Liver (tissue), 3 donors: ENCODE measurements around the gene RBM28.

Experiments
- JUND ChIP-seq, 2 donors: IDR thresholded peaks; 2 replicates each; pipeline ENCODE4 v1.6.1; 2016; ENCODE audit warnings: antibody characterized with exemption in 2 of 2
- TAF1 ChIP-seq: conservative IDR thresholded peaks from 2 replicates; pipeline ENCODE4 v1.6.1; 2016; ENCODE audit warnings: antibody characterized with exemption, mild to moderate bottlenecking
- TF ChIP-seq, protein P1 (sequence below): IDR thresholded peaks from 2 replicates; pipeline ENCODE4 v1.6.1; 2016; ENCODE audit warnings: antibody characterized with exemption
- TF ChIP-seq, protein P2 (sequence below): fragments of 150-350 bp; IDR thresholded peaks from 2 replicates; pipeline ENCODE4 v1.5.1; 2017; ENCODE audit warnings: improper control_type of control experiment, low read depth, low read length; ENCODE audit not compliant: missing input control
- TF ChIP-seq, protein P3 (sequence below): IDR thresholded peaks from 2 replicates; pipeline ENCODE4 v1.6.1; 2016; ENCODE audit warnings: antibody characterized with exemption
- donor health status: healthy.
- donor health status: healthy.

DNA sequence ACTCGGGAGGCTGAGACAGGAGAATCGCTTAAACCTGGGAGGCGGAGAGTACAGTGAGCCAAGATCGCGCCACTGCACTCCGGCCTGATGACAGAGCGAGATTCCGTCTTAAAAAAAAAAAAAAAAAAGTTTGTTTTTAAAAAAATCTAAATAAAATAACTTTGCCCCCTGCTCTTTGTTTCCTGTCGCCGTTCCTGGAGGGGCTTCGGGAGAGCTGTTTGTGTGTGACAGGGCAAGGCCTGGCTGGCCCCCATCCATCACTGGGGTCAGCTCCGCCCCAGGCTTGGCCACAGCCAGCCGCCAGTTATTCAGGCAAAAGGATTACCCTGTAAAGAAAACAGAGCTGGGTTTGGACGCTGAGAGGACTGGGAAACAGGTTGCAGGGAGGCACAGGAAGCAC, 86.2 kb downstream of the RBM28 start:
- TF ChIP-seq, protein P1, sequence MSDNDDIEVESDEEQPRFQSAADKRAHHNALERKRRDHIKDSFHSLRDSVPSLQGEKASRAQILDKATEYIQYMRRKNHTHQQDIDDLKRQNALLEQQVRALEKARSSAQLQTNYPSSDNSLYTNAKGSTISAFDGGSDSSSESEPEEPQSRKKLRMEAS: no peak
- TF ChIP-seq JUND (IDR thresholded peaks at IDR 0.05): no peak
- TF ChIP-seq, protein P2, sequence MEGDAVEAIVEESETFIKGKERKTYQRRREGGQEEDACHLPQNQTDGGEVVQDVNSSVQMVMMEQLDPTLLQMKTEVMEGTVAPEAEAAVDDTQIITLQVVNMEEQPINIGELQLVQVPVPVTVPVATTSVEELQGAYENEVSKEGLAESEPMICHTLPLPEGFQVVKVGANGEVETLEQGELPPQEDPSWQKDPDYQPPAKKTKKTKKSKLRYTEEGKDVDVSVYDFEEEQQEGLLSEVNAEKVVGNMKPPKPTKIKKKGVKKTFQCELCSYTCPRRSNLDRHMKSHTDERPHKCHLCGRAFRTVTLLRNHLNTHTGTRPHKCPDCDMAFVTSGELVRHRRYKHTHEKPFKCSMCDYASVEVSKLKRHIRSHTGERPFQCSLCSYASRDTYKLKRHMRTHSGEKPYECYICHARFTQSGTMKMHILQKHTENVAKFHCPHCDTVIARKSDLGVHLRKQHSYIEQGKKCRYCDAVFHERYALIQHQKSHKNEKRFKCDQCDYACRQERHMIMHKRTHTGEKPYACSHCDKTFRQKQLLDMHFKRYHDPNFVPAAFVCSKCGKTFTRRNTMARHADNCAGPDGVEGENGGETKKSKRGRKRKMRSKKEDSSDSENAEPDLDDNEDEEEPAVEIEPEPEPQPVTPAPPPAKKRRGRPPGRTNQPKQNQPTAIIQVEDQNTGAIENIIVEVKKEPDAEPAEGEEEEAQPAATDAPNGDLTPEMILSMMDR: no peak
- TF ChIP-seq TAF1: no peak
- TF ChIP-seq, protein P3, sequence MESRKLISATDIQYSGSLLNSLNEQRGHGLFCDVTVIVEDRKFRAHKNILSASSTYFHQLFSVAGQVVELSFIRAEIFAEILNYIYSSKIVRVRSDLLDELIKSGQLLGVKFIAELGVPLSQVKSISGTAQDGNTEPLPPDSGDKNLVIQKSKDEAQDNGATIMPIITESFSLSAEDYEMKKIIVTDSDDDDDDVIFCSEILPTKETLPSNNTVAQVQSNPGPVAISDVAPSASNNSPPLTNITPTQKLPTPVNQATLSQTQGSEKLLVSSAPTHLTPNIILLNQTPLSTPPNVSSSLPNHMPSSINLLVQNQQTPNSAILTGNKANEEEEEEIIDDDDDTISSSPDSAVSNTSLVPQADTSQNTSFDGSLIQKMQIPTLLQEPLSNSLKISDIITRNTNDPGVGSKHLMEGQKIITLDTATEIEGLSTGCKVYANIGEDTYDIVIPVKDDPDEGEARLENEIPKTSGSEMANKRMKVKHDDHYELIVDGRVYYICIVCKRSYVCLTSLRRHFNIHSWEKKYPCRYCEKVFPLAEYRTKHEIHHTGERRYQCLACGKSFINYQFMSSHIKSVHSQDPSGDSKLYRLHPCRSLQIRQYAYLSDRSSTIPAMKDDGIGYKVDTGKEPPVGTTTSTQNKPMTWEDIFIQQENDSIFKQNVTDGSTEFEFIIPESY: no peak
